ENCODE data around the gene ZNF823.

DNA sequence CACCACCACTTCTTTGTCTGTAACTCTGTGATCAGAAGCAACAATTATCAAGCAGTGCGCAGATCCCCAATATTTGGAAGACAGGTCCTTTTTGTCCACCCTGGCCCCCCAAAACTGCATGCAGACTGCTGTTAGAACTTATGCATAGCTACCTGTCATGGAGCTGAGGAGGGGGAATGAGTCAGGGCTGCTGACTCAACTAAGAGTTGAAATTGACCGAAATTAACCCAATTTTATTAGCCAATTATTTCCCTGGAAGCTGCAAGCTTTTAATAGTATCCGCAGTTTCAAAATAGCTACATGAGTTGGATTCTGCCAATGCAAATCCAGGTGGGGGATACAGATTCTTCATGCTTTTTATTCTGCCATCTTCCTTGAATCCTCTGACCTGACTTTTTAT lies 45.6 kb upstream of the ZNF823 start:
- TF ChIP-seq, protein P1, sequence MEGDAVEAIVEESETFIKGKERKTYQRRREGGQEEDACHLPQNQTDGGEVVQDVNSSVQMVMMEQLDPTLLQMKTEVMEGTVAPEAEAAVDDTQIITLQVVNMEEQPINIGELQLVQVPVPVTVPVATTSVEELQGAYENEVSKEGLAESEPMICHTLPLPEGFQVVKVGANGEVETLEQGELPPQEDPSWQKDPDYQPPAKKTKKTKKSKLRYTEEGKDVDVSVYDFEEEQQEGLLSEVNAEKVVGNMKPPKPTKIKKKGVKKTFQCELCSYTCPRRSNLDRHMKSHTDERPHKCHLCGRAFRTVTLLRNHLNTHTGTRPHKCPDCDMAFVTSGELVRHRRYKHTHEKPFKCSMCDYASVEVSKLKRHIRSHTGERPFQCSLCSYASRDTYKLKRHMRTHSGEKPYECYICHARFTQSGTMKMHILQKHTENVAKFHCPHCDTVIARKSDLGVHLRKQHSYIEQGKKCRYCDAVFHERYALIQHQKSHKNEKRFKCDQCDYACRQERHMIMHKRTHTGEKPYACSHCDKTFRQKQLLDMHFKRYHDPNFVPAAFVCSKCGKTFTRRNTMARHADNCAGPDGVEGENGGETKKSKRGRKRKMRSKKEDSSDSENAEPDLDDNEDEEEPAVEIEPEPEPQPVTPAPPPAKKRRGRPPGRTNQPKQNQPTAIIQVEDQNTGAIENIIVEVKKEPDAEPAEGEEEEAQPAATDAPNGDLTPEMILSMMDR (IDR thresholded peaks at IDR 0.05), result no peak
- no peak for TF ChIP-seq EP300 (IDR thresholded peaks at IDR 0.05)

Data from gastroesophageal sphincter (tissue), 3 donors.